K562 (cell line): ENCODE measurements around the gene AAK1. TPM values are rescaled to one million over a fixed set of nuclear protein-coding genes. Genes with fewer than 3 reads are reported as not detected.

ENCODE experiments used
- ATF1 ChIP-seq, 2 experiments: fragments of 450-650 bp in 1 of 2; IDR thresholded peaks; 2 replicates each; pipeline ENCODE4 v1.6.1; 2016; ENCODE audit warnings: missing compliant biosample characterization in 1 of 2, missing genetic modification characterization in 1 of 2
- E4F1 ChIP-seq: fragments of 250-450 bp; sonication (Bioruptor Pico); IDR thresholded peaks from 2 replicates; pipeline ENCODE4 v1.5.0; 2021; ENCODE audit warnings: mild to moderate bottlenecking, borderline replicate concordance
- EWSR1 ChIP-seq: fragments of 450-650 bp; IDR thresholded peaks from 2 replicates; pipeline ENCODE4 v1.6.1; 2018; ENCODE audit warnings: borderline replicate concordance, mild to moderate bottlenecking, low read depth, moderate library complexity; ENCODE audit not compliant: partially characterized antibody
- FOXP4 ChIP-seq: sonication (generic); formaldehyde crosslinking; IDR thresholded peaks from 2 replicates; pipeline ENCODE4 v1.8.0; 2022; ENCODE audit warnings: mild to moderate bottlenecking, missing genetic modification reagents, borderline replicate concordance
- HBP1 ChIP-seq: fragments of 450-650 bp; formaldehyde crosslinking; IDR thresholded peaks from 2 replicates; pipeline ENCODE4 v1.4.0; 2022; ENCODE audit warnings: missing genetic modification characterization
- MEIS2 ChIP-seq: fragments of 450-650 bp; IDR thresholded peaks from 2 replicates; pipeline ENCODE4 v1.6.1; 2014; ENCODE audit warnings: mild to moderate bottlenecking; ENCODE audit not compliant: partially characterized antibody
- SMAD1 ChIP-seq: fragments of 150-350 bp; IDR thresholded peaks from 2 replicates; pipeline ENCODE4 v1.6.1; 2014; ENCODE audit warnings: low read length, low read depth; ENCODE audit not compliant: partially characterized antibody
- SRSF1 ChIP-seq: fragments of 200-400 bp; formaldehyde crosslinking; IDR thresholded peaks from 2 replicates; pipeline ENCODE4 v1.6.1; 2017; ENCODE audit warnings: mild to moderate bottlenecking, low read depth, low read length, moderate library complexity
- STAT5A ChIP-seq: IDR thresholded peaks from 2 replicates; pipeline ENCODE4 v1.6.1; 2012; ENCODE audit warnings: low read length, inconsistent platforms, borderline replicate concordance
- ZBTB1 ChIP-seq: sonication (generic); formaldehyde crosslinking; IDR thresholded peaks from 2 replicates; pipeline ENCODE4 v1.8.1; 2023; ENCODE audit warnings: missing genetic modification reagents, low read depth, mild to moderate bottlenecking, borderline replicate concordance
- ZFP30 ChIP-seq: fragments of 250-450 bp; sonication (Bioruptor Pico); IDR thresholded peaks from 2 replicates; pipeline ENCODE4 v1.8.0; 2022; ENCODE audit warnings: moderate library complexity, mild to moderate bottlenecking, inconsistent platforms, borderline replicate concordance
- ZNF76 ChIP-seq: fragments of 250-450 bp; sonication (Bioruptor Pico); IDR thresholded peaks from 2 replicates; pipeline ENCODE4 v1.4.0; 2020; ENCODE audit warnings: mild to moderate bottlenecking, moderate library complexity, borderline replicate concordance
- ZNF830 ChIP-seq: fragments of 250-450 bp; sonication (Bioruptor Pico); IDR thresholded peaks from 2 replicates; pipeline ENCODE4 v1.5.0; 2021; ENCODE audit warnings: mild to moderate bottlenecking
- polyA plus RNA-seq, 8 experiments: library from polyadenylated mRNA; depleted of rRNA in 4 of 8; stranded (reverse) in 5 of 8; unstranded in 3 of 8; fragments of >200 nt; fragmentation: Nextera tagmentation in 2 of 8; fragmentation: Illumina TruSeq in 1 of 8; extraction: Ambion mirVana in 2 of 8; extraction: Trizol in 1 of 8; gene quantifications; 2 replicates each; pipeline versions ENCODE4 v1.2.1 to v1.2.3, GENCODE V29; 2011 to 2014; ENCODE audit warnings: inconsistent platforms in 1 of 8, missing spikeins in 1 of 8
- total RNA-seq, 7 experiments: library from RNA; depleted of rRNA in 6 of 7; stranded (reverse); fragments of >200 nt in 6 of 7; fragmentation: Illumina TruSeq in 2 of 7; extraction: Trizol in 2 of 7; gene quantifications; 2 replicates each; pipeline versions ENCODE4 v1.2.1 to v1.2.3, GENCODE V29; 2011 to 2021; ENCODE audit warnings: low replicate concordance in 1 of 7
- TF ChIP-seq, protein P1 (sequence below): fragments of 450-650 bp; IDR thresholded peaks from 2 replicates; pipeline ENCODE4 v1.7.0; 2016; ENCODE audit warnings: borderline replicate concordance
- TF ChIP-seq, protein P2 (sequence below): fragments of 250-450 bp; sonication (Bioruptor Pico); IDR thresholded peaks from 2 replicates; pipeline ENCODE4 v1.5.1; 2021; ENCODE audit warnings: mild to moderate bottlenecking
- TF ChIP-seq, protein P3 (sequence below): sonication (generic); formaldehyde crosslinking; IDR thresholded peaks from 2 replicates; pipeline ENCODE4 v1.5.0; 2020; ENCODE audit warnings: missing genetic modification reagents

Gene AAK1
- total and polyA plus RNA-seq, 9 of the 15 experiments (the other 6 are each of a cell fraction or from before 2014, with no cell fraction given), result 0.89 to 17.1 (median 6.0) TPM

DNA sequence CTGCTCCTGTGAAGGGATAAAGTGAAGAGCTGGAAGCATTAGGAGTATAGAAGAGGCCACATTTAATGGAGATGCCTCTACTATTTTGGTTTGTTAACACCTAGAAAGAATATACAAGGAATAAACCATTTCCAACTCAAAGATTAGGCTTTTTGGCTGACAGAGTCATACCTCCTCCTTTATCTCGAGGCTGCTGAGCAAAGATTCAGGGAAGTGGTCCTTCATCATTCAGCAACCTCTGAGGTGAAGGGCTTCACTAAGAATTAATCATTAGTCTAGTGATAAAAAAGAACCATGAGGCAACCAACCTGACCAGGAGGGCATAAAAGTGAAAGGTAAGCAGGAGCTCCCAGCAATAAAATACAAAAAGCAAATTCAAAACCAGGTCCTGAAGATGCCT is 25.8 kb downstream of the AAK1 start (continued):
- TF ChIP-seq E4F1 (no peak), STAT5A (0 out of 2 replicates have a peak, but pooled peaks have one; percentile 40), ZBTB1 (CRISPR knock-in tag) (no peak), ATF1 (CRISPR knock-in tag; IDR thresholded peaks at IDR 0.05) (no peak), ATF1 (tag; IDR thresholded peaks at IDR 0.05) (no peak), ZNF830 (no peak), FOXP4 (CRISPR knock-in tag) (no peak), SMAD1 (no peak), EWSR1 (no peak), ZNF76 (no peak), HBP1 (CRISPR knock-in tag) (no peak), MEIS2 (peak; percentile 72), ZFP30 (CRISPR knock-in tag) (no peak), SRSF1 (no peak)
- TF ChIP-seq, protein P1, sequence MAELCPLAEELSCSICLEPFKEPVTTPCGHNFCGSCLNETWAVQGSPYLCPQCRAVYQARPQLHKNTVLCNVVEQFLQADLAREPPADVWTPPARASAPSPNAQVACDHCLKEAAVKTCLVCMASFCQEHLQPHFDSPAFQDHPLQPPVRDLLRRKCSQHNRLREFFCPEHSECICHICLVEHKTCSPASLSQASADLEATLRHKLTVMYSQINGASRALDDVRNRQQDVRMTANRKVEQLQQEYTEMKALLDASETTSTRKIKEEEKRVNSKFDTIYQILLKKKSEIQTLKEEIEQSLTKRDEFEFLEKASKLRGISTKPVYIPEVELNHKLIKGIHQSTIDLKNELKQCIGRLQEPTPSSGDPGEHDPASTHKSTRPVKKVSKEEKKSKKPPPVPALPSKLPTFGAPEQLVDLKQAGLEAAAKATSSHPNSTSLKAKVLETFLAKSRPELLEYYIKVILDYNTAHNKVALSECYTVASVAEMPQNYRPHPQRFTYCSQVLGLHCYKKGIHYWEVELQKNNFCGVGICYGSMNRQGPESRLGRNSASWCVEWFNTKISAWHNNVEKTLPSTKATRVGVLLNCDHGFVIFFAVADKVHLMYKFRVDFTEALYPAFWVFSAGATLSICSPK, result no peak
- TF ChIP-seq, protein P2, sequence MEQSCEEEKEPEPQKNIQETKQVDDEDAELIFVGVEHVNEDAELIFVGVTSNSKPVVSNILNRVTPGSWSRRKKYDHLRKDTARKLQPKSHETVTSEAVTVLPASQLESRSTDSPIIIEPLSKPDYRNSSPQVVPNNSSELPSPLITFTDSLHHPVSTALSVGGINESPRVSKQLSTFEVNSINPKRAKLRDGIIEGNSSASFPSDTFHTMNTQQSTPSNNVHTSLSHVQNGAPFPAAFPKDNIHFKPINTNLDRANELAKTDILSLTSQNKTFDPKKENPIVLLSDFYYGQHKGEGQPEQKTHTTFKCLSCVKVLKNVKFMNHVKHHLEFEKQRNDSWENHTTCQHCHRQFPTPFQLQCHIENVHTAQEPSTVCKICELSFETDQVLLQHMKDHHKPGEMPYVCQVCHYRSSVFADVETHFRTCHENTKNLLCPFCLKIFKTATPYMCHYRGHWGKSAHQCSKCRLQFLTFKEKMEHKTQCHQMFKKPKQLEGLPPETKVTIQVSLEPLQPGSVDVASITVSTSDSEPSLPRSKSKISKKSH, result no peak
- TF ChIP-seq, protein P3, sequence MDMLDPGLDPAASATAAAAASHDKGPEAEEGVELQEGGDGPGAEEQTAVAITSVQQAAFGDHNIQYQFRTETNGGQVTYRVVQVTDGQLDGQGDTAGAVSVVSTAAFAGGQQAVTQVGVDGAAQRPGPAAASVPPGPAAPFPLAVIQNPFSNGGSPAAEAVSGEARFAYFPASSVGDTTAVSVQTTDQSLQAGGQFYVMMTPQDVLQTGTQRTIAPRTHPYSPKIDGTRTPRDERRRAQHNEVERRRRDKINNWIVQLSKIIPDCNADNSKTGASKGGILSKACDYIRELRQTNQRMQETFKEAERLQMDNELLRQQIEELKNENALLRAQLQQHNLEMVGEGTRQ (CRISPR knock-in tag), result no peak
